Posterior cingulate gyrus (tissue), 11 donors: Measurements from ENCODE around the gene PCNT.

ENCODE experiments used
- DNase-seq, 10 donors: peaks; one replicate each; pipeline versions ENCODE4 v3.0.0 to v3.0.0-alpha.2; 2020 to 2021; ENCODE audit warnings: mixed read lengths in 3 of 10
- intact Hi-C: fragments of 100-400 bp; cut with DNase I; formaldehyde crosslinking; loops from one replicate; pipeline ENCODE4 v1.15.1; 2023

PCNT gene

DNA sequence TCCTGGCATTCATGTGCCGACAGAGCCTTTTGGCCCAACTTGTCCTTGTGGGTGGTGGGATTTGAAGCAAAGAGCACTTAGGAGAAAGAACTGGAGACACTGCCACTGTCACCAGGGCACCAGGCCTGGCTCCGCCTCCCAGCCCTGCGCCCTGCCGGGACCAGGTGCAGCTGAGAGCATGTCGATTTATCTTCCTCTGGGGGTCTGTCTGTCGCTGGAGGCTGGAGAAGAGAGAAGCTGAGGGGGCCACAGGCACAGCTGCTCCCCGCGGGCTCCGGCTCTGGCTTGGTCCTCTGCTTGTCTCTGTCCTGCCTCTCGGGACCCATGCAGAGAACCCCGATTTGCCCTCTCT, 28.2 kb downstream of the PCNT start:
- intact Hi-C loops: no loop called here
- peak in 1 of 10 donors; percentile 20 for DNase-seq

DNA sequence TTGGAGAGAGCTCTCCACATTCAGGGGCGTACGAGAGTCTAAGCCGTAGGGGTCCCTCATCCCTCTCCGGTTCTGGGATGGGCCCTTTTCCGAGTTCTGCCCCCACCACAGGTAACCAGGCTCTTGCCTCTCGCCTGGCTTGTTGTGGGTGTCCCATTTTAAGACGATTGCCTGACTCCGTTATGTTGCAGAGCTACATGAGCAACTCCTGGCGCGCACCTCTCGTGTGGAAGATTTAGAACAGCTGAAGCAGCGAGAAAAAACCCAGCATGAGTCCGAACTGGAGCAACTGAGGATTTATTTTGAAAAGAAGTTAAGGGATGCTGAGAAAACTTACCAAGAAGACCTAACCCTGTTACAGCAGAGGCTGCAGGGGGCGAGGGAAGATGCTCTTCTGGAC, 29.0 kb downstream of the PCNT start:
- DNase-seq: peak in 2 of 10 donors; percentile 18 to 74
- intact Hi-C loops: no loop called here

DNA sequence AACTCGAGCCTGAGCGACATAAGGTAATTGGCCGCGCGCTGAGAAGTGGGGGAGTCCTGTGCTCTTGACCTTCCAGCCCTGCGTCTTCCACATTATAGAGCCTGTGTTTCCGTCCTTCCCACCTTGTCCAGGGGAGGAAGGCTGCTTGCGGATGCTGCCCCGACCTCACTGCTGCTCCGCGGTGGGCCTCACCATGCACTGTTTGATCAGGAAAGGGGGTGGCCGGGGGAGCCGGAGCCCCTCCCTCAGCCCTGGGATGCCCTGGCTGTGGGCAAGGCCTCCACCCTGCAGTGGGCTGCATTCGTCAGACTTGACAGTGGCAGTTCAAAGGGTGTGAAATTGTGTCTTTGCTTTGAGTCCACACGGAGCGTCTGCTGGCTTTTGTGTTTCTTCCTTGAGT, 30.1 kb downstream of the PCNT start:
- intact Hi-C loops: no loop called here
- peak in 3 of 10 donors; percentile 10 to 65 (median 59) for DNase-seq

DNA sequence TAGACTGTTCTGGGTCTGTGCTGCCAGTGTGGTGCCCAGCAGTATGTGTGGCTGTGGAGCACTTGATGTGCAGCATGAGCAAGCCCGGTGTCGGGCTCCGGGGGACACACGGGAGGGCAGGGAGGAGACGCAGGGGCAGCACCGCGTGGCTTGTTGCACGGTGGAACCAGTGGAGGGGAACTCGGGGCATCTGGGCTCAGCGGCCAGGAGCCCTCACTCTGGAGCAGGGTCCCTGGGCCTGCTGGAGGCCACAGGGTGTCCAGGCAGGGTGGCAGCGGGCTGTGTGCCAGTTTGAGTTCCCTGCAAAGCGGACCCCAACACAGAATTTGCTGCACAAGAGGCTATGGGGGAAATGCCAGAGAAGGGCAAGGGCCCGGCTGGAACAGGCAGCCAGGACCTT, 30.6 kb downstream of the PCNT start:
- no peak for DNase-seq
- intact Hi-C loops: no loop called here

DNA sequence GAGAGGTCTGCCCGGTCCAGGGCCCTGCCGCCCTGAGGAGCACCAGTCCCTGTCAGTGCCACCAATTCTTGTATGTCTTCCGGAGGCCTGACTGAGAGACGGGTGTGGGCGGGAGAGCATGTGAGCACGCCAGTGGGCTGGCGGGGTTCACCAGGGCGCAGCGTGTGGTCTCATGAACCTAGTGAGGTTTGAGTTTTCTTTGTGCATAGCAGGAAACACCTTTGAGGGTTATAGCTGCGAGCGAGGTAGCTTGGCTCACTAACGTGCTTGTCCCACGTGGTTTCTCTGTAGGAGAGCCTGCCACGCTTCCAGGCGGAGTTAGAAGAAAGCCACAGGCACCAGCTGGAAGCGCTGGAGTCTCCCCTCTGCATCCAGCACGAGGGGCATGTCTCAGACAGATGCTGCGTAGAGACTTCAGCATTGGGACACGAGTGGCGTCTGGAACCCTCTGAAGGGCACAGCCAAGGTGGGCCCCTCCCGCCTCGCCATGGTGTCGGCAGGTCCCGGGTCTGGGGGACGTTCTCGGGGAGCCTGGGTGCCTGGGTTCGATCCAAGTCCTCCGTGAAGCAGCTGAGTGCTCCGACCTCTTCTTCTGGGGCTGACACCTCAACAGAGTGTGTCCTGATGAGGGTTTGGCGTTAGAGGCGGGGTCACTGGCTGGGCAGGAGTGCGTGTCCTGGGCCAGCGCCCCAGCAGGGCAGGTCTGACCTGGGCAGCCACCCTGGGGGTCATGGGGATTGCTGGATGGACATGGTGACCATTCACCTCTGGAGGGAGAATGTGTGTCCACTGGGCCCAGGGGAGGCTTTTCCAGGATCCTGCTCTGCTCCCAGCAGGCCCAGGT, 31.4 kb downstream of the PCNT start:
- intact Hi-C loops: no loop called here
- no peak for DNase-seq

DNA sequence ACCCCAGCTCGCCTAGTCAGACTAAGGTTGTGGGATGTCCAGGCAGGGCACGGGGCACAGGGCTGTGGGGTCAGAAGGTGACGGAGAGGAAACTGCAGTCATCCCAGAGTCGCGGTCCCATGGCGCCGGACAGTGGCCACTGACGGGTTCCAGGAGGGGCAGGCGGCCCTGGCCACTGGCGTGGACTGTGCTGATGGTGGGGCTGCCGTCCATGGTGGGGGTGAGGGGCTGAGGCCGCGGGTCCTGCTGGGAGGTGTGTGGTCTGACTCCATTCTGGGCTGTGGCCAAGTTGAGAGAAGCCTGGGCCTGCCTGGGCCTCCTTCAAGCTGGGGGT, 32.0 kb downstream of the PCNT start:
- no peak for DNase-seq
- intact Hi-C loops: no loop called here

DNA sequence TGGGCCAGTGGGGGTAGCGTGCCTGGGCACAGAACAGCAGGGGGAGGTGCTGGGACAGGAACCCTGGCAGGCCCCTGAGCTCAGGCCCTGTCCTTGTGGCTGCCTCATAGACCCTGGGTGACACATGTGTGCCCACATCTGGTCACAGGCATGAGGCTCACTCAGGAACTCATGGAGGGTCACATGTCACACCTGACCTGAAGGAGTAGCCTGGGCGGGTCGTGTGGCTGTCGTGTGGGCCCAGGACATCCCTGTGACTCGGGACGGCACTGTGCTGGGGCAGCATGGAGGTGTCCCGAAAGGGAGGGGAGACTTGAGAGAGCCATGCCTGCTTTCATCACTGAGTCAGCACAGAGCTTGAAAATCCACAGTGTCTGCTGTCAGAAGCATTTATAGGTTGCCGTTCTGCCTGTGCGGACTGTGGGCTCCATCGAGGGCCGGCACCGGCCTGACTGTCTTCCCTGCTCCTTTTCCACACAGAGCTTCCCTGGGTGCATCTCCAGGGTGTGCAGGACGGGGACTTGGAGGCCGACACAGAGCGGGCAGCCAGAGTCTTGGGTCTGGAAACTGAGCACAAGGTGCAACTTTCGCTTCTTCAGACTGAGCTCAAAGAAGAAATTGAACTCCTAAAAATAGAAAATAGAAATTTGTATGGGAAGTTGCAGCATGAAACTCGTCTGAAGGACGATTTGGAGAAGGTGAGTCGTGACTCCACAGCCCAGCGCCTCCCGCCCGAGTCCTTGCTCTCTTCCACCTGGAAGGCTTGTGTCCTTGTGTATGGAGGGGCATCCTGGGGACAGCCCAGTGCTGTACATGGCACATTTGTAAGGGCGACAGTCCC, 32.8 kb downstream of the PCNT start:
- no peak for DNase-seq
- intact Hi-C loops: no loop called here

DNA sequence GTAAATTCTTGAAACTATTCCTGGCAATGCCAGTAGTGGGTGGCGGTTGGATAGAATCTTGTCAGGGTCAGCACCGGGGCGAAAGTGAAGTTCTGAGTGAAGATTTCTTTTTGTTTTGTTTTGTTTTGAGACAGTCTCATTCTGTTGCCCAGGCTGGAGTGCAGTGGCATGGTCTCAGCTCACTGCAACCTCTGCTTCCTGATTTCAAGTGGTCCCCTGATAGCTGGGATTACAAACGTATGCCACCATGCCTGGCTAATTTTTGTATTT, 33.3 kb downstream of the PCNT start:
- intact Hi-C loops: no loop called here

DNA sequence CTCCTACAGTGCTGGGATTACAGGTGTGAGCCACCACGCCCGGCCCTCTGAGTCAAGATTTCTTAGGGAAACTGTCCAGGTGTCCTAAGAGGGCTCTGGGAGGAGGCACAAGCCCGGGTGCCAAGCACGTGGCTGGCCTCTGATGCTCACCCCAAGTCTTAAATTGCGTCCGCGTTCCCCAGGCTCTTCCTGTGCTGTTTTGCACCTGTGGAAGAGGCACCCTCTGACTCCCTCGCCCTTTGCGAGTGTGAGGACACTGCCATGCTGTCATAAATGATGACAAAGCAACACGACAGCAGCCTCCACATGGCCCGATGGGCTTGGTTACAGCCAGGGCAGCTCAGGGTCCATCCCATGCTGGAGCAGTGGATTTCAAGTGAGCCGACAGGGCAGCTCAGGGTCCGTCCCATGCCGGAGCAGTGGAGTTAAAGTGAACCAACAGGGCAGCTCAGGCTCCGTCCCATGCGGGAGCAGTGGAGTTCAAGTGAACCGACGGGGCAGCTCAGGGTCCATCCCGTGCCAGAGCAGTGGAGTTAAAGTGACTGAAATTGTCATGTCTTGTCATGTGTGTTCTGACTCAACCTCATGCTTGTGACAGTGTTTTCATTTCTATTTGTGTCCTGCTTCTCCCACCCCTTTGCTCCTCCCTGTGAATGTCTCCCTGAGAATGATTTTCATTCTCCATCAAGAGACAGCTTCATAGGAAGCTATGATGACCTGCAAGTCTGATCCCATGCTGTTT, 33.9 kb downstream of the PCNT start:
- intact Hi-C loops: no loop called here
- no peak for DNase-seq

More for the DNA sequence above, 33.3 kb downstream of the PCNT start:
- no peak for DNase-seq

DNA sequence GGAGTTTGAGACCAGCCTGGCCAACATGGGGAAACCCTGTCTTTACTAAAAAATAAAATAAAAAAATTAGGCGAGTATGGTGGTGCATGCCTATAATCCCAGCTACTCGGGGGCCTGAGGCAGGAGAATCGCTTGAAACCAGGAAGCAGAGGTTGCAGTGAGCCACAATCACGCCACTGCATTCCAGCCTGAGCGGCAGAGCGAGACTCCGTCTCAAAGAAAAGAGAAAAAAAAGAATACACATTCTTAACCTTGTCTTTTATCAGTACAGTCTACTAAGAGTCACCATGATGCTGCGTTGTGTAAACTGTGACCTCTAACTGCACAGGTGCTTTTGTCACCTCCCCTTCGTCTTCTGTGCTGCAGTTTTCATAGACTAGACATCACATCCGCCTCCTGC, 37.2 kb downstream of the PCNT start:
- intact Hi-C loops: no loop called here
- DNase-seq: no peak

DNA sequence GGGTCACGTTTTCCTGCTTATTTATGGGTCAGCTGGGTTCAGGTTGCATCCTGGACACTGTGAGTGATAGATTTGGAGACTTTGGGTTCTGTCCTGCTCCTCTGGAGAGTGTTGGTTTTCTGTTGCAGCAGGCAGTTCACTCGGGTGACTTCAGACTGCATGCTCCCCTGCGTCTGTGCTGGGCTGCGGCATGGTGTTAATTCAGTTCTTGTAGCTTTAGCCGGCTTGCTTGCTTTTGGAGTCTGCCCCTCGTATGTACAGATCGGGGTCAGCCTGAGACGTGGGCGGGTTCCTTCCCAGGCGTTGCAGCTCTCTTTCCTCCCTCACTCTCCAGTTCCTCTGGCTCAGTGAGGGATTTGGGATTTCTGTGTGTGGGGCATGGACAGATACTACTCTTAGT, 38.0 kb downstream of the PCNT start:
- intact Hi-C loops: no loop called here
- peak in 3 of 10 donors; percentile 28 to 88 (median 81) for DNase-seq

DNA sequence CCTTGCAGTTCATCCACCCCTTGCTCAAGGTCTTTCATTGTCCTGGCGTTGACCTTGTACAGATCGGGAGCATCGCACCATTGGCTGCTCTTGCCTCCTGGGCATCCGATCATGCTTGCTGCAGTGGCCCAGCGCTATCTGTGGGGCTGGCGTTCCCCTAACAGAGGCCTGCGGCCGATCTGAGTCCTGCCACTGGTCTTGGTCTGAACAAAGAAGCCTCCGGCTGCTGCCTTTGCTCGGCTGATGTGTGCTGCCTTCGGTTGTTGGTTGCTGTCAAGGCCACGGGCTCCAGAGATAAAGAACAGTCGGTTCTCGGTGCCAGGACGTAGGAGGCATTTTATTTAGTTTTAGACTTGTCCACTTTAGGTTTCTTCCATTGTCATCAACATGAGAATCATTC, 39.0 kb downstream of the PCNT start:
- intact Hi-C loops: no loop called here
- DNase-seq: peak in 1 of 10 donors; percentile 79

DNA sequence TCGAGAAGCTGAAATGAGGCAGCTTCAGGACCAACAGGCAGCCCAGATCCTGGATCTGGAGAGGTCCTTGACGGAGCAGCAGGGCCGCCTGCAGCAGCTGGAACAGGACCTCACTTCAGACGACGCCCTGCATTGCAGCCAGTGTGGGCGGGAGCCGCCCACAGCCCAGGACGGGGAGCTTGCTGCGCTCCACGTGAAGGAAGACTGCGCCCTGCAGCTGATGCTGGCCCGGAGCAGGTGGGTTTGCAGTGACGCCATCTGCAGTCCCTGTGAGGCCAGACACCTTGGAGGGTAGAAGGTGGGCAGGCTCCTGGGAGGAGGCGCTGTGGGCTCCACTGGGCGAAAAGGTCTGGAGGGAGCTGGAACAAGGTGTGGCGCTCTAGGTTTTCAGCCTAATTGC, 39.7 kb downstream of the PCNT start:
- no peak for DNase-seq
- intact Hi-C loops: no loop called here

DNA sequence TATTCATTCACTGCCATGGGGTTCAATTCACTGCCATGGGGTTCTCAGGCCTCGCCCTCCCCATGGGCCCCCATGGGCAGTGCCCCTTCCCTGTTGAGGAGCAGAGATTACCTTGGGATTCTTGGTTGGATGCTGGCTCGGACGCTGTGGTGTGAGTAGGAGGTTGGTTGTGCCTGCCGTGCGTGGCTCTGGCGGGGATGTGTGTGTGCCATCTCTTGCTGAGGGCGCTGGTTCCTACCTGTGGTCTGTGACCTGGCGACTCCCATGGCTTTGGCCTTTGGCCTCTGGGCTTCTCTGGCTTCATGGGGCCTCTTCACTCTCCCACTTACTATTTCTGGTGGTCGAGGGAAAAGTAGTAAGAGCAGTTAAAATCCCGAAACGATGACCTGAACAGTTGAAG, 42.1 kb downstream of the PCNT start:
- intact Hi-C loops: no loop called here
- no peak for DNase-seq

DNA sequence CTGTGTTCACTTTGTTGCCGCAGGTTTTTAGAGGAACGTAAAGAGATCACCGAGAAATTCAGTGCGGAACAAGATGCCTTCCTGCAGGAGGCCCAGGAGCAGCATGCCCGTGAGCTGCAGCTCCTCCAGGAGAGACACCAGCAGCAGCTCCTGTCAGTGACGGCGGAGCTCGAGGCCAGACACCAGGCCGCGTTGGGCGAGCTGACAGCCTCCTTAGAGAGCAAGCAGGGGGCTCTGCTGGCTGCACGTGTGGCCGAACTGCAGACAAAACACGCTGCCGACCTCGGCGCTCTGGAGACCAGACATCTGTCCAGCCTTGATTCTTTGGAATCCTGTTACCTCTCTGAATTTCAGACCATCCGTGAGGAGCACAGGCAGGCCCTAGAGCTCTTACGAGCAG, 42.6 kb downstream of the PCNT start:
- intact Hi-C loops: no loop called here
- DNase-seq: no peak

DNA sequence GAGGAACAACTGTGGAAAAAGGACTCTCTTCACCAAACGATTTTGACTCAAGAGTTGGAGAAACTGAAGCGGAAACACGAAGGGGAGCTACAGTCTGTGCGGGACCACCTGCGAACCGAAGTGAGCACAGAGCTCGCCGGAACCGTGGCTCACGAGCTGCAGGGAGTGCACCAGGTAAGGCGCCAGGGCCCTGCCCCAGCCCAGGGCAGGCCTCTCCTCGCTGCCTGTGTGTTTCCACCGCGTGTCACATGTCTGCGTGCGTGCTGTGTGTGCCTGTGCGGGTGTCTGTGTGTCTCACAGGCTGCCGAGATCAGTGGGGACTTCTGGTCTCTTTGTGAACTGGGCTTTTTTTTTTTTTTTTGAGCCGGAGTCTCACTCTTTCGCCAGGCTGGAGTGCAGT, 43.0 kb downstream of the PCNT start:
- intact Hi-C loops: no loop called here
- peak in 1 of 10 donors; percentile 60 for DNase-seq

DNA sequence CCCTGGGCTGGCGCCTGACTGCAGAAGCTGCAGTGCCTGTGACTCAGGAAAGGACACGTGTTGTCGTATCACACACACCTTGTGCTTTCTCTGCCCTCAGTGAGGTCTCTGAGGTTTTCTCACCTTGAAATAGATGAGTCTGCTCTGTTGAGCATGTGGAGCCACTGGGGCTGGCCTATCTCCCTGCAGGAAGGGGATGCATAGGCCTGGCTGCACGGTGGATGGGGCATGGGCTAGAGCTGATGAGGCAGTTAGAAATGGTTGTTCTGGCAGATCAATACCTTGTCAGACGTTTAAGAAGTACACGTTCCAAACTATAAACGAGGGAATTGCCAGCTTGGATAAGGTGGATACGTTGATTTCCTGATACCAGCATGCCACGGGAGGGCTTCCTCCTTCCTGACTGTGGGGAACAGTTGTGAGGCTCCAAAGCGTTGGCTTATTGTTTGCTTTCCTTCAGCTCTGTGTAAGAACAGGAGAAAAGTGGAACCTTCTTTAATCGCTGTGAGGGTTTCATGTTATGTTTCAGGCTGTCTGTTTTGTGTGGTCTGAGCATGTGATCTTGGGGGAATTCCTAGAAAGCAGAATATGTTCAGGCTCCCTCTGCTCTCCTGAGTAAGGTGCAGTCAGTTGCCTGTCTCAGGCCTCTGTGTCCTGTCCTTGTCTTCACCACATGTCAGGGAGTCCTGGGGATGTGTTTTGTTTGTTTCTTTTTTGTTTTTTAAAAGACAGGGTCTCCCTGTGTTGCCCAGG, 44.8 kb downstream of the PCNT start:
- no peak for DNase-seq
- intact Hi-C loops: no loop called here

DNA sequence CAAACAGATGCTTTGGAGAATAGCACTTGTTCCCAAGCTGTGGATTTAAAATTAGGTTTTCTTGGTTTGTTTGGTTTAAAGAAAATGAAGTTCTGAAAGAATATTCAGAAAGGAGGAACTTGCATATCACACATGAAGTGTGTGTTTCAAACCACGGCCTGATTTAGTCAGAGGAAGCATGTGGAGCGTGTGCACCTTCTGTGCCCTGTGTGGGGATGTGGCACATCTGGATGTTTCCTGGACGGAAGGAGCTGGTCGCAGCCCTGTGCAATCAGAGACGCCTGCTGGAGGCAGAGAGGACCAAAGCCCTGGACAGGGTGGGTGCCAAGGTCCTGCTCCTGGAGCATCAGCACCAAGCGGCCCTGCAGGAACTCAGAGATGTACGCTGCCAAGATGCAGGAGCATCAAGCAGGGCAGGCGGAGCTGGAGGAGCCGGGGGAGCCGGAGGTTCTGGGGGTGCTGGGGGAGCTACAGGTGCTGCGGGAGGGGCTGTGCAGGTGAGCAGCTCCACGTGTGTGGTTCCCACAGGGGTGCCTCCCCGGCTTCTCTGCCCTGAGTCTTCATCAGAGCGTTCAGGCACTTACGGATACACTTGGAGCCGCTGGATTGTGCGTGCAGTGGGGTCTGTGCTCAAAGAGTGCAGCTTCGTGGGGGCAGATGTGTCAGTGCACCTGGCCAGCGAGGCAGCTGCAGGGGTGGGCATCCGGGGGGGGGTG, 45.7 kb downstream of the PCNT start:
- intact Hi-C loops: no loop called here
- no peak for DNase-seq

DNA sequence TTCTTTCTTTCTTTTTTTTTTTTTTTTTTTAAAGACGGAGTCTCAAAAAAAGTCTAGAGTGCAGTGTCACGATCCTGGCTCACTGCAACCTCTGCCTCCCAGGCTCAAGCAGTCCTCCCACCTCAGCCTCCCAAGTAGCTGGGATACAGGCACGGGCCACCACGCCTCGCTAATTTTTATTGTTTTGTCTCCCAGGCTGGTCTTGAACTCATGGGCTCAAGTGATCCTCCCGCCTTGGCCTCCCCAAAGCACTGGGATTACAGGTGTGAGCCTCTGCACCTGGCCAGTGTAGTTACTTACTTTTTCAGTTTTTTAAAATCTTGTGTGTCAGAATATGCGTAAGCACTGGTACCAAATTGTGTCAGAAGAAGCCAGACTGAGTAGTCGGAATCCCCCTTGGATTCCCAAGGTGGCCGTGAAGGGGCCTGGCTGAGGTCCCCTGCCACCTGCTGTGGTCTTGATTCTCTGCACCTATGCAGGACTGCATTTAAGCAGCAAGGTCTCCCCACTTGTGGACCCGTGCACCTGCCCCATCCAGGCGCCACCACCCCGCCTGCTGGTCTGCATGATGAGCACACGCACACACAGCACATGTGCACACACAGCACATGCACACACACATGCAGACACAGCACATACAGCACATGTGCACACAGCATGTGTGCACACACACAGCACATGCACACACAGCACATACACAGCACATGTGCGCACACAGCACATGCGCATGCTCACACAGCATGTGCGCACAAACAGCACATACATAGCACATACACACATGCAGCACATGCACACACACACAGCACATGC, 47.5 kb downstream of the PCNT start:
- DNase-seq: no peak
- intact Hi-C loops: no loop called here
